HepG2 (cell line): Measurements from ENCODE around the gene MPP3. TPM values are rescaled to one million over a fixed set of nuclear protein-coding genes. Genes with fewer than 3 reads are reported as not detected.

Experiments
- CAMTA2 ChIP-seq: sonication (generic); formaldehyde crosslinking; IDR thresholded peaks from 2 replicates; pipeline ENCODE4 v1.4.0; 2020; ENCODE audit warnings: mild to moderate bottlenecking, missing genetic modification reagents, borderline replicate concordance
- CREM ChIP-seq, 2 experiments: sonication (generic) in 1 of 2; formaldehyde crosslinking in 1 of 2; IDR thresholded peaks; 2 replicates each; pipeline versions ENCODE4 v1.4.0 to v1.6.1; 2016 to 2020; ENCODE audit warnings: antibody characterized with exemption in 1 of 2, mild to moderate bottlenecking in 1 of 2, missing genetic modification reagents in 1 of 2
- ETS1 ChIP-seq: sonication (generic); formaldehyde crosslinking; IDR thresholded peaks from 2 replicates; pipeline ENCODE4 v1.4.0; 2020; ENCODE audit warnings: missing genetic modification reagents
- GTF3A ChIP-seq: sonication (generic); formaldehyde crosslinking; conservative IDR thresholded peaks from 2 replicates; pipeline ENCODE4 v1.4.0; 2020; ENCODE audit warnings: mild to moderate bottlenecking, missing genetic modification reagents
- HNRNPL ChIP-seq: fragments of 200-400 bp; formaldehyde crosslinking; IDR thresholded peaks from 2 replicates; pipeline ENCODE4 v1.6.1; 2017; ENCODE audit warnings: mild to moderate bottlenecking, low read depth, low read length
- KDM3A ChIP-seq: IDR thresholded peaks from 2 replicates; pipeline ENCODE4 v1.6.1; 2018; ENCODE audit warnings: low read depth, missing compliant biosample characterization
- KDM5B ChIP-seq: sonication (generic); formaldehyde crosslinking; IDR thresholded peaks from 2 replicates; pipeline ENCODE4 v1.4.0; 2020; ENCODE audit warnings: missing genetic modification reagents, mild to moderate bottlenecking, borderline replicate concordance
- MBNL3 ChIP-seq: fragments of 250-450 bp; sonication (Bioruptor Pico); conservative IDR thresholded peaks from 2 replicates; pipeline ENCODE4 v1.8.0; 2022; ENCODE audit warnings: mild to moderate bottlenecking, inconsistent platforms
- MTA1 ChIP-seq: sonication (generic); formaldehyde crosslinking; IDR thresholded peaks from 2 replicates; pipeline ENCODE4 v1.4.0; 2020; ENCODE audit warnings: missing genetic modification reagents, mild to moderate bottlenecking, borderline replicate concordance
- NR2F1 ChIP-seq, 2 experiments: fragments of 450-650 bp in 1 of 2; formaldehyde crosslinking in 1 of 2; IDR thresholded peaks; 2 replicates each; pipeline versions ENCODE4 v1.5.0 to v1.6.1; 2016 to 2020; ENCODE audit warnings: mild to moderate bottlenecking in 1 of 2, missing compliant biosample characterization in 1 of 2, missing genetic modification reagents in 1 of 2, moderate library complexity in 1 of 2
- PATZ1 ChIP-seq: sonication (generic); formaldehyde crosslinking; IDR thresholded peaks from 2 replicates; pipeline ENCODE4 v1.4.0; 2020; ENCODE audit warnings: missing genetic modification reagents
- RFXAP ChIP-seq: sonication (generic); formaldehyde crosslinking; IDR thresholded peaks from 2 replicates; pipeline ENCODE4 v1.4.0; 2020; ENCODE audit warnings: missing genetic modification reagents, borderline replicate concordance
- SIX4 ChIP-seq: sonication (generic); formaldehyde crosslinking; IDR thresholded peaks from 2 replicates; pipeline ENCODE4 v1.4.0; 2020; ENCODE audit warnings: missing genetic modification reagents
- TEAD3 ChIP-seq: optimal IDR thresholded peaks from 2 replicates; pipeline ENCODE3; 2016; ENCODE audit warnings: borderline replicate concordance
- ZBTB38 ChIP-seq: sonication (generic); formaldehyde crosslinking; IDR thresholded peaks from 2 replicates; pipeline ENCODE4 v1.5.1; 2020; ENCODE audit warnings: mild to moderate bottlenecking, missing genetic modification reagents
- ZFP36L2 ChIP-seq: sonication (generic); formaldehyde crosslinking; IDR thresholded peaks from 2 replicates; pipeline ENCODE4 v1.4.0; 2020; ENCODE audit warnings: missing genetic modification reagents
- ZFP82 ChIP-seq: sonication (generic); formaldehyde crosslinking; IDR thresholded peaks from 2 replicates; pipeline ENCODE4 v1.5.1; 2020; ENCODE audit warnings: mild to moderate bottlenecking, missing genetic modification reagents, borderline replicate concordance
- ZNF138 ChIP-seq: sonication (generic); formaldehyde crosslinking; IDR thresholded peaks from 2 replicates; pipeline ENCODE4 v1.5.0; 2020; ENCODE audit warnings: mild to moderate bottlenecking, low read depth, missing genetic modification reagents
- ZNF20 ChIP-seq: sonication (generic); formaldehyde crosslinking; IDR thresholded peaks from 2 replicates; pipeline ENCODE4 v1.4.0; 2020; ENCODE audit warnings: mild to moderate bottlenecking, moderate library complexity, missing genetic modification reagents
- ZNF460 ChIP-seq: sonication (generic); formaldehyde crosslinking; IDR thresholded peaks from 2 replicates; pipeline ENCODE4 v1.5.1; 2020; ENCODE audit warnings: missing genetic modification reagents, mild to moderate bottlenecking, borderline replicate concordance
- ZNF747 ChIP-seq: sonication (generic); formaldehyde crosslinking; IDR thresholded peaks from 2 replicates; pipeline ENCODE4 v1.8.1; 2023; ENCODE audit warnings: missing genetic modification reagents, mild to moderate bottlenecking, borderline replicate concordance
- ZNF841 ChIP-seq: sonication (generic); formaldehyde crosslinking; IDR thresholded peaks from 2 replicates; pipeline ENCODE4 v1.8.1; 2023; ENCODE audit warnings: missing genetic modification reagents, borderline replicate concordance
- polyA plus RNA-seq, 8 experiments: library from polyadenylated mRNA; depleted of rRNA in 3 of 8; stranded (reverse) in 7 of 8; unstranded in 1 of 8; fragments of >200 nt; fragmentation: Illumina TruSeq in 4 of 8; extraction: Trizol in 4 of 8; gene quantifications; 2 replicates each; pipeline versions ENCODE4 v1.2.1 to v1.2.3, GENCODE V29; 2011 to 2016; ENCODE audit warnings: low read depth in 4 of 8, missing spikeins in 1 of 8, mixed read lengths in 1 of 8; ENCODE audit not compliant: insufficient read depth in 1 of 8
- total RNA-seq, 5 experiments: library from RNA; depleted of rRNA; stranded (reverse); fragments of >200 nt; fragmentation: Illumina TruSeq; extraction: Trizol; gene quantifications; 2 replicates each; pipeline ENCODE4 v1.2.3, GENCODE V29; 2016; ENCODE audit warnings: low read depth in 1 of 5
- TF ChIP-seq, protein P1 (sequence below): sonication (generic); formaldehyde crosslinking; IDR thresholded peaks from 2 replicates; pipeline ENCODE4 v1.5.1; 2020; ENCODE audit warnings: mild to moderate bottlenecking, moderate library complexity, missing genetic modification reagents
- TF ChIP-seq, protein P2 (sequence below): sonication (generic); formaldehyde crosslinking; IDR thresholded peaks from 2 replicates; pipeline ENCODE4 v1.5.1; 2020; ENCODE audit warnings: missing genetic modification reagents, mild to moderate bottlenecking, borderline replicate concordance

MPP3 gene
- total and polyA plus RNA-seq, 2 of the 13 experiments (the other 11 are each of a cell fraction or from before 2014, with no cell fraction given) = 0.91 to 1.8 TPM

DNA sequence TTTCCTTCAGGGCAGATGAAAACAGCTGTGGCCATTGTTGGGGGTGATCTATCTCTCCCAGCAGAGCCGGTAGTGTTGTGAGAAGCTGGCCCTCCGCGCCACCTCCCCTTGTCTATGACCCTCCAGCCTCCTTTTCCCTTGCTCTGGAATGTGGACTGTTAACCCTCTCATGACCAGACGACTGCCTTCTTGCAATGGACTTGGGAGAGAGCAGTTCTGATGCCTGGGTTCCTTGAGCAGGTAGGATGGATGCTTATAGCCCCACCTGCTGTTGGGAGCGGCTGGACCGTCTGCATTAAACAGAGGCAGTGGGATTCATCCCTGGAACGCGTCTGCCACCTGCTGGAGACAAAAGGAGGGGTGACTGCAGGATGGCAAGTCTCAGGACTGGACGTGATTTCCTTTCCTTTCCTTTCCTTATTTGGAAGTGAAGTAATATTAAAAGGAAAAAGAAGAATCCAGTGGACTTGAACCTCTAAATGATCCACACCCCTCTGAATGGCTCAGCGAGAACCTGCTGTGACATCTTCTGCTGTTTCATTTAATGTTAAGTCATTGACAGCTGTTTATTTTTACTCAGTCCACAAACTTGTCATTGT is 72.6 kb downstream of the MPP3 start (continued):
- TF ChIP-seq ZFP82 = no peak
- TF ChIP-seq ZNF747 = no peak
- peak; percentile 41; the same call in 1 of the 2 replicates for TF ChIP-seq ZBTB38 (CRISPR knock-in tag)
- no peak for TF ChIP-seq RFXAP (CRISPR knock-in tag)
- TF ChIP-seq HNRNPL = no peak
- peak; percentile 81; the same call in 1 of the 2 replicates for TF ChIP-seq GTF3A (CRISPR knock-in tag)
- TF ChIP-seq, protein P1, sequence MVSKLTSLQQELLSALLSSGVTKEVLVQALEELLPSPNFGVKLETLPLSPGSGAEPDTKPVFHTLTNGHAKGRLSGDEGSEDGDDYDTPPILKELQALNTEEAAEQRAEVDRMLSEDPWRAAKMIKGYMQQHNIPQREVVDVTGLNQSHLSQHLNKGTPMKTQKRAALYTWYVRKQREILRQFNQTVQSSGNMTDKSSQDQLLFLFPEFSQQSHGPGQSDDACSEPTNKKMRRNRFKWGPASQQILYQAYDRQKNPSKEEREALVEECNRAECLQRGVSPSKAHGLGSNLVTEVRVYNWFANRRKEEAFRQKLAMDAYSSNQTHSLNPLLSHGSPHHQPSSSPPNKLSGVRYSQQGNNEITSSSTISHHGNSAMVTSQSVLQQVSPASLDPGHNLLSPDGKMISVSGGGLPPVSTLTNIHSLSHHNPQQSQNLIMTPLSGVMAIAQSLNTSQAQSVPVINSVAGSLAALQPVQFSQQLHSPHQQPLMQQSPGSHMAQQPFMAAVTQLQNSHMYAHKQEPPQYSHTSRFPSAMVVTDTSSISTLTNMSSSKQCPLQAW = peak; percentile 62; the same call in 1 of the 2 replicates
- TF ChIP-seq MBNL3 (CRISPR knock-in tag) = no peak
- 0 out of 2 replicates have a peak, but pooled peaks have one; percentile 31 for TF ChIP-seq ZNF138 (CRISPR knock-in tag)
- no peak for TF ChIP-seq MTA1 (CRISPR knock-in tag)
- TF ChIP-seq TEAD3 (CRISPR knock-in tag) = peak; percentile 92
- no peak for TF ChIP-seq ETS1 (CRISPR knock-in tag)
- peak; percentile 43; the same call in 1 of the 2 replicates for TF ChIP-seq KDM5B
- TF ChIP-seq KDM3A (CRISPR knock-in tag) = peak; percentile 95; the same call in 1 of the 2 replicates
- TF ChIP-seq, protein P2, sequence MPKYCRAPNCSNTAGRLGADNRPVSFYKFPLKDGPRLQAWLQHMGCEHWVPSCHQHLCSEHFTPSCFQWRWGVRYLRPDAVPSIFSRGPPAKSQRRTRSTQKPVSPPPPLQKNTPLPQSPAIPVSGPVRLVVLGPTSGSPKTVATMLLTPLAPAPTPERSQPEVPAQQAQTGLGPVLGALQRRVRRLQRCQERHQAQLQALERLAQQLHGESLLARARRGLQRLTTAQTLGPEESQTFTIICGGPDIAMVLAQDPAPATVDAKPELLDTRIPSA (CRISPR knock-in tag) = no peak
- no peak for TF ChIP-seq CREM (IDR thresholded peaks at IDR 0.05)
- no peak for TF ChIP-seq CREM (CRISPR knock-in tag; IDR thresholded peaks at IDR 0.05)
- no peak for TF ChIP-seq ZNF20 (CRISPR knock-in tag)
- peak; percentile 57; the same call in 1 of the 2 replicates for TF ChIP-seq PATZ1 (CRISPR knock-in tag)
- TF ChIP-seq SIX4 (CRISPR knock-in tag) = 0 out of 2 replicates have a peak, but pooled peaks have one; percentile 35
- no peak for TF ChIP-seq ZNF841
- no peak for TF ChIP-seq CAMTA2 (CRISPR knock-in tag)
- no peak for TF ChIP-seq ZNF460 (CRISPR knock-in tag)
- no peak for TF ChIP-seq NR2F1 (CRISPR knock-in tag; IDR thresholded peaks at IDR 0.05)
- no peak for TF ChIP-seq ZFP36L2 (CRISPR knock-in tag)
